T-helper 22 cell (primary cell): Measurements from ENCODE around the gene LMOD1.

Source experiments
- DNase-seq: peaks from one replicate; pipeline ENCODE4 v3.0.0-alpha.2; 2020; ENCODE audit warnings: low read depth

The LMOD1 gene

GRCh38 chr1:201892211-201892610 is 54.1 kb downstream of the LMOD1 start:
- DNase-seq, result no peak

- no peak for DNase-seq
These were observed 54.8 kb downstream of the LMOD1 start for GRCh38 chr1:201891451-201892045.

- no peak for DNase-seq
These were observed 55.4 kb downstream of the LMOD1 start for GRCh38 chr1:201890806-201891450.

- no peak for DNase-seq
These were observed 56.1 kb downstream of the LMOD1 start for GRCh38 chr1:201890223-201890622.

GRCh38 chr1:201889090-201889968 is 57.0 kb downstream of the LMOD1 start:
- no peak for DNase-seq

- DNase-seq, result no peak
These were observed 57.9 kb downstream of the LMOD1 start, which contains the start of gene SHISA4 for GRCh38 chr1:201888282-201889089. Gene SHISA4, plus strand, starts transcription at chr1:201888898. Its CDS starts 97 bp downstream, at chr1:201888995.

GRCh38 chr1:201887116-201887866 is 59.1 kb downstream of the LMOD1 start:
- DNase-seq, result no peak

- DNase-seq, result no peak
These were observed 60.1 kb downstream of the LMOD1 start for GRCh38 chr1:201886103-201886885.

GRCh38 chr1:201885531-201886075 is 60.7 kb downstream of the LMOD1 start:
- no peak for DNase-seq

- no peak for DNase-seq
These were observed 61.9 kb downstream of the LMOD1 start for GRCh38 chr1:201884425-201884824.

- DNase-seq, result no peak
These were observed 62.6 kb downstream of the LMOD1 start for GRCh38 chr1:201883786-201884185.

- DNase-seq, result no peak
These were observed 63.1 kb downstream of the LMOD1 start for GRCh38 chr1:201883266-201883665.

GRCh38 chr1:201882665-201883132 is 63.6 kb downstream of the LMOD1 start:
- DNase-seq, result no peak

- no peak for DNase-seq
These were observed 64.7 kb downstream of the LMOD1 start for GRCh38 chr1:201881617-201882016.

- DNase-seq, result no peak
These were observed 65.3 kb downstream of the LMOD1 start for GRCh38 chr1:201880928-201881571.

- no peak for DNase-seq
These were observed 68.4 kb downstream of the LMOD1 start for GRCh38 chr1:201877877-201878401.

- no peak for DNase-seq
These were observed 70.1 kb downstream of the LMOD1 start for GRCh38 chr1:201876148-201876818.

GRCh38 chr1:201874672-201875071 is 71.7 kb downstream of the LMOD1 start:
- DNase-seq, result no peak

GRCh38 chr1:201870397-201870796 is 76.0 kb downstream of the LMOD1 start:
- DNase-seq, result no peak
